Epithelial cell of proximal tubule (primary cell): ENCODE measurements around the gene MAMSTR. TPM values are rescaled to one million over a fixed set of nuclear protein-coding genes. Genes with fewer than 3 reads are reported as not detected.

Experiments
- DNase-seq: peaks from one replicate; pipeline ENCODE4 v3.0.0-alpha.2; 2011; ENCODE audit warnings: low read depth
- H3K4me3 ChIP-seq: 2 replicates; pipeline ENCODE4 v1.5.1; 2011; ENCODE audit warnings: low read depth, mild to moderate bottlenecking, low read length
- CTCF ChIP-seq: conservative IDR thresholded peaks from 2 replicates; pipeline ENCODE4 v1.5.1; 2012; ENCODE audit warnings: low read depth, mild to moderate bottlenecking, low read length
- total RNA-seq: library from RNA; depleted of rRNA; stranded (reverse); fragments of >200 nt; gene quantifications from 2 replicates; pipeline ENCODE4 v1.2.3, GENCODE V29; 2015

MAMSTR gene
- total RNA-seq, 1 donor from 2014 or later, result 1.5 TPM

GRCh38 chr19:48668332-48668731 is 51.2 kb downstream of the MAMSTR start:
- no peak for TF ChIP-seq CTCF
- no peak overlapping the region for H3K4me3 ChIP-seq
- DNase-seq, result no peak

GRCh38 chr19:48665786-48666185 is 53.7 kb downstream of the MAMSTR start:
- TF ChIP-seq CTCF, result no peak
- H3K4me3 ChIP-seq, result no peak overlapping the region
- no peak for DNase-seq

GRCh38 chr19:48664476-48664875 is 55.0 kb downstream of the MAMSTR start:
- TF ChIP-seq CTCF, result no peak
- no peak overlapping the region for H3K4me3 ChIP-seq
- no peak for DNase-seq

- no peak for DNase-seq
- no peak for TF ChIP-seq CTCF
- H3K4me3 ChIP-seq, result no peak overlapping the region
Measured at GRCh38 chr19:48663667-48664066, 55.9 kb downstream of the MAMSTR start.

Other genes starting within 250 kb of the MAMSTR start
- 1.5 and 4.2 TPM in 2 replicates for gene LMTK3, start 207.9 kb downstream of the MAMSTR start, total RNA-seq
- gene SULT2B1, start 167.6 kb downstream of the MAMSTR start, total RNA-seq, result 0.29 TPM in 1 of 2 replicates, not detected in the other
- gene SPACA4, start 113.0 kb downstream of the MAMSTR start, total RNA-seq, result not detected in 2 replicates
- gene FAM83E, start 104.6 kb downstream of the MAMSTR start, total RNA-seq, result 0.14 and 0.40 TPM in 2 replicates
- 2,819 and 2,927 TPM in 2 replicates for gene RPL18, start 100.5 kb downstream of the MAMSTR start, total RNA-seq
- 13.0 and 14.5 TPM in 2 replicates for gene SPHK2, start 100.2 kb downstream of the MAMSTR start, total RNA-seq
- 1.3 and 5.9 TPM in 2 replicates for gene DBP, start 82.3 kb downstream of the MAMSTR start, total RNA-seq
- gene CA11, start 73.5 kb downstream of the MAMSTR start, total RNA-seq, result 0.22 and 6.6 TPM in 2 replicates
- not detected in 2 replicates for gene NTN5, start 46.7 kb downstream of the MAMSTR start, total RNA-seq
- 0.52 and 0.58 TPM in 2 replicates for gene FUT2, start 23.8 kb downstream of the MAMSTR start, total RNA-seq
- 3.5 and 6.9 TPM in 2 replicates for gene RASIP1, start 20.9 kb upstream of the MAMSTR start, total RNA-seq
- gene IZUMO1, start 27.2 kb upstream of the MAMSTR start, total RNA-seq, result not detected in 2 replicates
- 2.9 and 3.0 TPM in 2 replicates for gene FUT1, start 32.9 kb upstream of the MAMSTR start, total RNA-seq
- not detected in 2 replicates for gene FGF21, start 35.8 kb upstream of the MAMSTR start, total RNA-seq
- 45.5 and 60.7 TPM in 2 replicates for gene BCAT2, start 91.3 kb upstream of the MAMSTR start, total RNA-seq
- 2.2 and 2.8 TPM in 2 replicates for gene HSD17B14, start 116.8 kb upstream of the MAMSTR start, total RNA-seq
- 1.8 and 5.0 TPM in 2 replicates for gene PLEKHA4, start 148.9 kb upstream of the MAMSTR start, total RNA-seq
- 23.9 and 32.2 TPM in 2 replicates for gene PPP1R15A, start 152.7 kb upstream of the MAMSTR start, total RNA-seq
- gene TULP2, start 179.0 kb upstream of the MAMSTR start, total RNA-seq, result not detected in 2 replicates
- gene NUCB1, start 180.6 kb upstream of the MAMSTR start, total RNA-seq, result 142 and 250 TPM in 2 replicates
- 0.07 and 0.35 TPM in 2 replicates for gene DHDH, start 214.0 kb upstream of the MAMSTR start, total RNA-seq
- 173 and 179 TPM in 2 replicates for gene BAX, start 235.2 kb upstream of the MAMSTR start, total RNA-seq
- 1,293 and 2,420 TPM in 2 replicates for gene FTL, start 245.6 kb upstream of the MAMSTR start, total RNA-seq